K562 (cell line): ENCODE data around the gene KIF25. TPM values are rescaled to one million over a fixed set of nuclear protein-coding genes. Genes with fewer than 3 reads are reported as not detected.

Experiments
- ATAC-seq: fragments of 200-7000 bp; cut with Tn5 transposase; 3 replicates; pipeline ENCODE4 v1.9.1; 2020; ENCODE audit warnings: moderate library complexity
- BruUV-seq: library from RNA; stranded (reverse); fragments of 400-500 nt; replicated peaks from 2 replicates; lab custom pipeline; 2021; lab: Mats Ljungman, UMichigan
- CTCF ChIA-PET: fragments of 300-600 bp; formaldehyde crosslinking; extraction: SDS; loops from one replicate; lab custom pipeline; 2021; ENCODE audit warnings: low intra/inter-chr PET ratio; lab: Yijun Ruan, JAX
- POLR2A ChIA-PET: fragments of 300-600, 350-650 bp; sonication (Branson Sonifier 250); formaldehyde crosslinking; extraction: SDS; loops from one replicate; lab custom pipeline; 2021; ENCODE audit warnings: antibody characterized with exemption, inconsistent platforms; lab: Yijun Ruan, JAX
- DNase-seq, 4 experiments: peaks; one replicate each; pipeline versions ENCODE4 v3.0.0 to v3.0.0-alpha.2; 2011 to 2018; ENCODE audit warnings: low spot score in 3 of 4, mixed read lengths in 3 of 4; ENCODE audit errors: extremely low read depth in 1 of 4
- FAIRE-seq: peaks from 2 replicates; lab custom pipeline; 2011; peaks lifted over from hg19 to GRCh38; lab: Jason Lieb, UNC
- H2AFZ ChIP-seq: 2 replicates; pipeline ENCODE4 v1.6.0; 2011; ENCODE audit warnings: low read depth, low read length, control low read depth, inconsistent platforms
- H3K27ac ChIP-seq: fragments of 200-600 bp; 3 replicates; pipeline ENCODE4 v1.8.0; 2011; ENCODE audit warnings: low read depth, mild to moderate bottlenecking, control low read depth, inconsistent platforms, low read length, moderate library complexity, mixed read lengths; ENCODE audit errors: extremely low read depth
- H3K27me3 ChIP-seq, 2 experiments: fragments of 300-600 bp in 1 of 2; 2 replicates in 1 of 2; 3 replicates in 1 of 2; pipeline versions ENCODE4 v1.6.0 to v1.8.0; 2011; ENCODE audit warnings: inconsistent platforms in 2 of 2, low read length in 2 of 2, mild to moderate bottlenecking in 1 of 2, mixed read lengths in 1 of 2, moderate library complexity in 1 of 2; ENCODE audit not compliant: control insufficient read depth in 2 of 2, insufficient read depth in 2 of 2
- H3K36me3 ChIP-seq: fragments of 300-600 bp; 3 replicates; pipeline ENCODE4 v1.8.0; 2011; ENCODE audit warnings: mild to moderate bottlenecking, low read length, inconsistent platforms; ENCODE audit not compliant: control insufficient read depth, insufficient read depth
- H3K4me1 ChIP-seq, 2 experiments: fragments of 200-600 bp in 1 of 2; replicated peaks in 1 of 2; 2 replicates in 1 of 2; 3 replicates in 1 of 2; pipeline versions ENCODE4 v1.5.1 to v1.8.0; 2011; ENCODE audit warnings: inconsistent platforms in 2 of 2, low read length in 2 of 2, mild to moderate bottlenecking in 1 of 2, mixed read lengths in 1 of 2, moderate library complexity in 1 of 2; ENCODE audit not compliant: control insufficient read depth in 2 of 2, insufficient read depth in 2 of 2
- H3K4me2 ChIP-seq: 2 replicates; pipeline ENCODE4 v1.6.1; 2011; ENCODE audit warnings: low read length, control low read depth, inconsistent platforms, mixed read lengths; ENCODE audit not compliant: insufficient read depth
- H3K4me3 ChIP-seq: fragments of 200-600 bp; sonication (generic), shearing (Covaris generic); 2 replicates; pipeline ENCODE4 v1.5.1; 2016; ENCODE audit warnings: control low read depth, inconsistent platforms
- H3K79me2 ChIP-seq: fragments of 200-600 bp; 3 replicates; pipeline ENCODE4 v1.8.0; 2011; ENCODE audit warnings: low read length, inconsistent platforms; ENCODE audit not compliant: control insufficient read depth, insufficient read depth
- H3K9ac ChIP-seq, 2 experiments: 2 replicates each; pipeline versions ENCODE4 v1.6.0 to v1.6.1; 2011; ENCODE audit warnings: low read depth in 2 of 2, low read length in 2 of 2, control low read depth in 1 of 2, inconsistent platforms in 1 of 2, mild to moderate bottlenecking in 1 of 2, mixed read lengths in 1 of 2; ENCODE audit not compliant: insufficient read depth in 1 of 2
- H3K9me1 ChIP-seq: one replicate; pipeline ENCODE4 v1.6.0; 2011; ENCODE audit warnings: inconsistent platforms, mild to moderate bottlenecking, low read length, moderate library complexity; ENCODE audit not compliant: control insufficient read depth, insufficient read depth
- H3K9me3 ChIP-seq: replicated peaks from 2 replicates; pipeline ENCODE4 v1.5.1; 2011; ENCODE audit warnings: low read depth, low read length, inconsistent platforms; ENCODE audit not compliant: control insufficient read depth, insufficient read depth
- H4K20me1 ChIP-seq: replicated peaks from 2 replicates; pipeline ENCODE4 v1.6.1; 2011; ENCODE audit warnings: low read length, inconsistent platforms, mixed read lengths; ENCODE audit not compliant: control insufficient read depth, insufficient read depth
- CREBBP ChIP-seq: IDR thresholded peaks from one replicate; pipeline ENCODE4 v1.6.1; 2012; ENCODE audit warnings: low read depth, mild to moderate bottlenecking, control low read depth, inconsistent platforms, low read length
- EZH2 ChIP-seq: IDR thresholded peaks from 2 replicates; pipeline ENCODE4 v1.6.1; 2012; ENCODE audit warnings: low read depth, mild to moderate bottlenecking, inconsistent platforms, low read length, borderline replicate concordance
- GABPB1 ChIP-seq: sonication (generic); formaldehyde crosslinking; IDR thresholded peaks from 2 replicates; pipeline ENCODE4 v1.8.0; 2022; ENCODE audit warnings: mild to moderate bottlenecking, missing genetic modification reagents
- PRMT5 ChIP-seq: sonication (generic); formaldehyde crosslinking; IDR thresholded peaks from 2 replicates; pipeline ENCODE4 v1.5.0; 2020; ENCODE audit warnings: missing genetic modification reagents
- ZNF232 ChIP-seq: sonication (generic); formaldehyde crosslinking; IDR thresholded peaks from 2 replicates; pipeline ENCODE4 v1.8.0; 2022; ENCODE audit warnings: mild to moderate bottlenecking, missing genetic modification reagents
- ZNF76 ChIP-seq: fragments of 250-450 bp; sonication (Bioruptor Pico); IDR thresholded peaks from 2 replicates; pipeline ENCODE4 v1.4.0; 2020; ENCODE audit warnings: mild to moderate bottlenecking, moderate library complexity, borderline replicate concordance
- WGBS: fragments of 100-300 bp; shearing (Covaris generic); methylation state at CpG from one replicate; pipeline ENCODE4 v1.1.6; 2016; ENCODE audit warnings: low coverage, mixed read lengths; ENCODE audit not compliant: insufficient coverage; ENCODE audit errors: missing lambda C conversion rate; 5-methylcytosine and 5-hydroxymethylcytosine counted together
- in situ Hi-C: fragments of 300-500 bp; cut with MboI; formaldehyde crosslinking; loops from 4 replicates; pipeline ENCODE4 v1.15.0; 2018; ENCODE audit warnings: inconsistent platforms, mixed read lengths
- intact Hi-C: fragments of 100-400 bp; cut with micrococcal nuclease; formaldehyde crosslinking; loops from 2 replicates; pipeline ENCODE4 v1.14.2; 2022
- polyA plus RNA-seq, 8 experiments: library from polyadenylated mRNA; depleted of rRNA in 4 of 8; stranded (reverse) in 5 of 8; unstranded in 3 of 8; fragments of >200 nt; fragmentation: Nextera tagmentation in 2 of 8; fragmentation: Illumina TruSeq in 1 of 8; extraction: Ambion mirVana in 2 of 8; extraction: Trizol in 1 of 8; gene quantifications; 2 replicates each; pipeline versions ENCODE4 v1.2.1 to v1.2.3, GENCODE V29; 2011 to 2014; ENCODE audit warnings: inconsistent platforms in 1 of 8, missing spikeins in 1 of 8
- total RNA-seq, 7 experiments: library from RNA; depleted of rRNA in 6 of 7; stranded (reverse); fragments of >200 nt in 6 of 7; fragmentation: Illumina TruSeq in 2 of 7; extraction: Trizol in 2 of 7; gene quantifications; 2 replicates each; pipeline versions ENCODE4 v1.2.1 to v1.2.3, GENCODE V29; 2011 to 2021; ENCODE audit warnings: low replicate concordance in 1 of 7

Gene KIF25
- total and polyA plus RNA-seq, 9 of the 15 experiments (the other 6 are each of a cell fraction or from before 2014, with no cell fraction given) = 0.04 to 0.49 (median 0.23) TPM; not detected in 5

GRCh38 chr6:168000198-168001028 lies 2.9 kb downstream of the KIF25 start:
- H3K9me3 ChIP-seq = no peaks in the 10 kb centered on the region
- no peak overlapping the region for H3K4me3 ChIP-seq
- no peaks in the 10 kb centered on the region for H3K36me3 ChIP-seq
- ChIA-PET CTCF (no interaction called here), POLR2A (no interaction called here)
- H3K4me2 ChIP-seq = no peak overlapping the region
- peaks cover 3% of the 10 kb centered on the region; the same call in 1 of the 2 replicates for H4K20me1 ChIP-seq
- H3K27me3 ChIP-seq = peaks cover 17 to 53% of the 10 kb centered on the region in 2 experiments; a peak in 3 of 5 replicates
- H3K4me1 ChIP-seq = peaks cover 0 to 13% of the 10 kb centered on the region in 2 experiments; a peak in 2 of 5 replicates
- WGBS = 10% methylated on average over 11 of the region's 13 CpGs
- FAIRE-seq = no peak
- in situ Hi-C loops = no loop called here
- no TSS peak for BruUV-seq
- no peak overlapping the region for H3K9ac ChIP-seq
- no peak for TF ChIP-seq ZNF76 (CRISPR knock-in tag)
- no peak for TF ChIP-seq CREBBP
- no peak for TF ChIP-seq GABPB1 (CRISPR knock-in tag)
- TF ChIP-seq EZH2 = no peak
- TF ChIP-seq PRMT5 (CRISPR knock-in tag) = no peak
- no peak for TF ChIP-seq ZNF232
- TF ChIP-seq, all 486 proteins: peak for 0
- no peak overlapping the region for H3K27ac ChIP-seq
- DNase-seq (no peak), ATAC-seq (no peak)
- H2AFZ ChIP-seq = no peak overlapping the region
- no peaks in the 10 kb centered on the region for H3K9me1 ChIP-seq
- intact Hi-C loops = no loop called here
- H3K79me2 ChIP-seq = no peaks in the 10 kb centered on the region
